Endodermal cell (in vitro differentiated cells): ENCODE data around the gene CD226. TPM values are rescaled to one million over a fixed set of nuclear protein-coding genes. Genes with fewer than 3 reads are reported as not detected.

Experiments
- DNase-seq: peaks from one replicate; pipeline ENCODE4 v3.0.0-alpha.2; 2017
- H3K27ac ChIP-seq: 2 replicates; pipeline ENCODE4 v1.5.1; 2013; ENCODE audit warnings: mild to moderate bottlenecking, low read depth, low read length, moderate library complexity
- H3K27me3 ChIP-seq: 2 replicates; pipeline ENCODE4 v1.6.1; 2013; ENCODE audit warnings: mild to moderate bottlenecking, low read length, moderate library complexity; ENCODE audit not compliant: insufficient read depth, control insufficient read depth, poor library complexity, severe bottlenecking
- H3K36me3 ChIP-seq: 2 replicates; pipeline ENCODE4 v1.7.0; 2013; ENCODE audit warnings: mild to moderate bottlenecking, low read length, moderate library complexity; ENCODE audit not compliant: control insufficient read depth, insufficient read depth
- H3K4me1 ChIP-seq: one replicate; pipeline ENCODE4 v1.7.0; 2013; ENCODE audit warnings: low read length; ENCODE audit not compliant: control insufficient read depth, insufficient read depth
- H3K4me3 ChIP-seq: 2 replicates; pipeline ENCODE4 v1.5.1; 2013; ENCODE audit warnings: mild to moderate bottlenecking, low read length, moderate library complexity
- H3K9ac ChIP-seq: 2 replicates; pipeline ENCODE4 v1.6.1; 2013; ENCODE audit warnings: mild to moderate bottlenecking, low read length, moderate library complexity; ENCODE audit not compliant: poor library complexity, severe bottlenecking; ENCODE audit errors: extremely low read depth
- H3K9me3 ChIP-seq: 2 replicates; pipeline ENCODE4 v1.6.1; 2013; ENCODE audit warnings: mild to moderate bottlenecking, low read length, moderate library complexity; ENCODE audit not compliant: control insufficient read depth
- H3K27ac Mint-ChIP-seq: 2 replicates; pipeline ENCODE4 v1.8.0; 2020; ENCODE audit warnings: mixed read lengths
- H3K27me3 Mint-ChIP-seq: 2 replicates; pipeline ENCODE4 v1.8.0; 2021; ENCODE audit warnings: mild to moderate bottlenecking, mixed read lengths; ENCODE audit not compliant: insufficient read depth
- H3K36me3 Mint-ChIP-seq: 2 replicates; pipeline ENCODE4 v1.8.0; 2020; ENCODE audit warnings: low read depth, mixed read lengths
- H3K4me1 Mint-ChIP-seq: 2 replicates; pipeline ENCODE4 v1.8.0; 2020; ENCODE audit warnings: mixed read lengths
- H3K4me3 Mint-ChIP-seq: 2 replicates; pipeline ENCODE4 v1.8.0; 2020; ENCODE audit warnings: mild to moderate bottlenecking, moderate library complexity, mixed read lengths
- H3K9me3 Mint-ChIP-seq: 2 replicates; pipeline ENCODE4 v1.8.0; 2020; ENCODE audit warnings: mild to moderate bottlenecking, mixed read lengths
- CTCF ChIP-seq: fragments of 200-600 bp; sonication (generic); conservative IDR thresholded peaks from 2 replicates; pipeline ENCODE4 v1.5.0; 2021; ENCODE audit warnings: antibody characterized with exemption, mild to moderate bottlenecking
- WGBS, 2 experiments: methylation state at CpG; one replicate each; pipeline versions ENCODE4 v1.1.5 to v1.1.7; 2013; ENCODE audit warnings: missing lambda C conversion rate in 2 of 2, mixed read lengths in 1 of 2; ENCODE audit not compliant: insufficient coverage in 1 of 2, insufficient read length in 1 of 2; 5-methylcytosine and 5-hydroxymethylcytosine counted together
- total RNA-seq, 2 donors: library from RNA; stranded (reverse); fragmentation: NEBNext Ultra II Directional in 1 of 2; extraction: Animal tissue kit (Norgen Biotek cat#: 25700) in 1 of 2; gene quantifications; 2 replicates in 1 of 2; 3 replicates in 1 of 2; pipeline ENCODE4 v1.2.1, GENCODE V29; 2021

The CD226 gene
- total RNA-seq, 2 donors from 2014 or later, result 0.13 TPM; not detected in 1

DNA sequence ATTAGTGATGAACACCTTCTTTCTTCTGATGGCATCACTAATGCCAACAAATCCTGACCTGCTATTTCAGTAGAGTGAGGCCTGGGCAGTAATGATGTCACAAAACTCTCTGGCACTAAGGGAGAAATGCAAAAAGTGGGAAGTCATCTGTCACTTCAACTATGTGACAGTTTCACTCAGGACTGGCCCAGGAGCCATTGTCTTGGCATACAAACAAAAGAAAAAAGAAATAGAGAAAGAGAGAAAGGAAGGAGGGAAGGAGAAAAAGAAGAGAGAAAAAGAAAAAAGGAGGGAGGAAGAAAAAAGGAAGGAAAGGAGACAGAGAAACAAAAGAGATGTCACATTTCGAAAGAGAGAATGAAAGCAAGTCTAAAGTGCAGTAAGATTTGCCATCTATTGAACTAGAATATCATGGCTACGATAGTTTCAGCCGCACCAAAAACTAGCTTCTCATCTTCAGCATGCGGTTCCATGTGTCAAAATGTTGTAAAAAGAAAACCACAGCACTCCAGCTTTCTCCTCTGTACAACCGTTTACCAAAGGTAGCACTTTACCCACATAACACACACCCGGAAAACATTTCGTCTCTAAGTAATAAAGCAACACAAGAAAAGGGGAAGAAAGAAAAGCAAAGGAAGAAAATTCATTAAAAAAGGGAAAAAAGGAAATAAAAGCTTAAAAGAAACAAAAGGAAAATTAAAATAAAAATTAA lies 50.1 kb downstream of the CD226 start:
- H3K36me3 Mint-ChIP-seq, result no peaks in the 10 kb centered on the region
- peaks cover 3% of the 10 kb centered on the region for H3K4me1 Mint-ChIP-seq
- Histone ChIP-seq H3K4me3 (no peak overlapping the region), H3K27ac (no peak overlapping the region), H3K9me3 (no peaks in the 10 kb centered on the region), H3K27me3 (no peaks in the 10 kb centered on the region), H3K9ac (no peak overlapping the region), H3K36me3 (no peaks in the 10 kb centered on the region), H3K4me1 (no peaks in the 10 kb centered on the region)
- DNase-seq, result no peak
- TF ChIP-seq CTCF, result no peak
- H3K27ac Mint-ChIP-seq, result no peak overlapping the region
- no peaks in the 10 kb centered on the region for H3K27me3 Mint-ChIP-seq
- H3K4me3 Mint-ChIP-seq, result no peak overlapping the region
- WGBS, 2 experiments, result 91 to 100% methylated on average over 4 to 7 of the region's 7 CpGs
- peaks cover 6% of the 10 kb centered on the region for H3K9me3 Mint-ChIP-seq

DNA sequence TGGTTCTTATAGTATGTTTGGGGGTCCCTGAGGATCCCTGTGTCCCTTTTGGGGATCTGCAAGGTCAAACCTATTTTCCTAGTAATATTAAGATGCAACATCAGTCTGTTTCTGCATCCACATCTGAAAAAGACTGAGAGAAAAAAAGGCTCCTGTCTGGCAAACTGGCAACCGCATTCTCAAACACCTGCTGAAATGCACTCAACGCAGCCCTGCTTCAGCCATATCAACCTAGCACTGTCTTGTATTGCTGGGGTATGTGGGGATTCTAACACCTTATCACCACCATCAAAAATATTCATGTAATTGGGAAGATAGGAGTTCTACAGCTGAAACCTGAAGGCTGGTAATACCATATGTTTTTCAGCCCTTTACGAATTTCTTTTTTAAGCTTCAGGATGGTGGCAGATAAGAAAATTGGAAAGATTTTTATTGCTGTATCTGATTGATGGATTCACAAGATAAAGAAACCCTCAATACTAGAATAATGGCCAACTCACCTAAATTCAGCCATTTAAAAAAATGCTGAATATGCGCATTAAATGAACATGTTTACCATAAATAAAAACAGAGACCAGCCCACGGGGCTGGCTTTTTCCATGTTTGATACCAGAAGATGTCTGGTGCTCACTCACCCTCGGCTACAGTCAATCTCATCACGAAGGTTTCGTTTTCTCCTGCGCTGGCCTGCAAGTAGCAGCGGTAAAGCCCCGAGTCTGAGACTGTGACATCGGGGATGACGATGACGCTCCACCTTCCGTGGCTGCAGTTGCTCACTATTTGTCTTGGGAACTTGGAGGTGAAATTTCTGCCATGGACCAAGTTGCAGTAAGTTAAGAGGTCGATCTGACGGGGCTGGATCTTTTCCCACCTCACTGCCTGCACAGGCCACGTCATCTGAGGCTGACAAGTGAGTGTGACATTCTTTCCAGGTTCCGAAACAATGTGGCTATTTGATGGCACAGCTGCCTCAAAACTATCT lies 52.3 kb downstream of the CD226 start:
- no peak overlapping the region for H3K4me3 ChIP-seq
- Mint-ChIP-seq H3K4me3 (no peak overlapping the region), H3K27me3 (no peaks in the 10 kb centered on the region), H3K9me3 (peaks cover 6% of the 10 kb centered on the region), H3K27ac (no peak overlapping the region), H3K4me1 (peaks cover 3% of the 10 kb centered on the region), H3K36me3 (no peaks in the 10 kb centered on the region)
- WGBS, 2 experiments, result 92 to 98% methylated on average over 15 to 18 of the region's 19 CpGs
- no peaks in the 10 kb centered on the region for H3K4me1 ChIP-seq
- TF ChIP-seq CTCF, result no peak
- no peaks in the 10 kb centered on the region for H3K36me3 ChIP-seq
- no peaks in the 10 kb centered on the region for H3K27me3 ChIP-seq
- H3K27ac ChIP-seq, result no peak overlapping the region
- DNase-seq, result peak; percentile 70
- H3K9ac ChIP-seq, result no peak overlapping the region
- no peaks in the 10 kb centered on the region for H3K9me3 ChIP-seq

- DNase-seq, result no peak
- H3K9me3 Mint-ChIP-seq, result no peaks in the 10 kb centered on the region
Measured at GRCh38 chr18:69894467-69894866, 53.2 kb downstream of the CD226 start.

More at GRCh38 chr18:69894467-69894866, 53.2 kb downstream of the CD226 start:
- no peaks in the 10 kb centered on the region for H3K27me3 ChIP-seq
- no peak overlapping the region for H3K27ac Mint-ChIP-seq
- peaks cover 3% of the 10 kb centered on the region for H3K4me1 Mint-ChIP-seq
- H3K27me3 Mint-ChIP-seq, result no peaks in the 10 kb centered on the region
- H3K4me1 ChIP-seq, result no peaks in the 10 kb centered on the region
- no peak overlapping the region for H3K27ac ChIP-seq
- no peaks in the 10 kb centered on the region for H3K36me3 Mint-ChIP-seq
- H3K4me3 Mint-ChIP-seq, result no peak overlapping the region
- no peaks in the 10 kb centered on the region for H3K9me3 ChIP-seq
- no peaks in the 10 kb centered on the region for H3K36me3 ChIP-seq
- H3K9ac ChIP-seq, result no peak overlapping the region
- H3K4me3 ChIP-seq, result no peak overlapping the region
- TF ChIP-seq CTCF, result no peak
- 92 to 100% methylated on average over 2 of the region's 2 CpGs for WGBS, 2 experiments
